Measurements from ENCODE around the gene HERC5. TPM values are rescaled to one million over a fixed set of nuclear protein-coding genes. Genes with fewer than 3 reads are reported as not detected.

The HERC5 gene
- total RNA-seq, 1 experiment from 2014 or later = 17.2 TPM

GRCh38 chr4:88511236-88511635 is 54.3 kb downstream of the HERC5 start:
- no peaks in the 10 kb centered on the region for H3K4me1 Mint-ChIP-seq
- Histone ChIP-seq H3K79me2 (ENCODE audit: insufficient read depth, low read length) (no peaks in the 10 kb centered on the region), H4K20me1 (ENCODE audit: control insufficient read depth, insufficient read depth, insufficient read length) (no peaks in the 10 kb centered on the region), H2BK20ac (ENCODE audit: low read depth, low read length, poor library complexity, severe bottlenecking) (no peak overlapping the region), H3T11ph (ENCODE audit: low read length) (no peak overlapping the region), H2BK15ac (ENCODE audit: low read depth, low read length) (no peak overlapping the region), H3K23ac (ENCODE audit: insufficient read length, low read depth, low read length) (no peak overlapping the region), H3K23me2 (ENCODE audit: insufficient read length, low read depth, low read length, poor library complexity, severe bottlenecking) (no peaks in the 10 kb centered on the region), H2AFZ (ENCODE audit: low read length) (no peak overlapping the region), H2BK12ac (ENCODE audit: insufficient read length, low read depth, low read length) (no peak overlapping the region), H3K56ac (ENCODE audit: insufficient read length, low read depth, low read length) (no peak overlapping the region), H3K4ac (ENCODE audit: low read depth, low read length) (no peak overlapping the region), H3K79me1 (ENCODE audit: insufficient read depth, low read depth, low read length, poor library complexity, severe bottlenecking) (no peaks in the 10 kb centered on the region), H3K4me1 (ENCODE audit: insufficient read depth, low read length) (no peaks in the 10 kb centered on the region; the same call in 1 of the 2 replicates), H3K27me3 (ENCODE audit: insufficient read depth, low read length) (no peaks in the 10 kb centered on the region), H2BK120ac (ENCODE audit: low read depth, low read length, poor library complexity, severe bottlenecking) (no peak overlapping the region), H2AK5ac (ENCODE audit: insufficient read length, low read length) (no peak overlapping the region), H4K5ac (ENCODE audit: insufficient read length, low read depth, low read length) (no peak overlapping the region), H2BK5ac (ENCODE audit: insufficient read length, low read length) (no peak overlapping the region), H3K18ac (ENCODE audit: insufficient read length, low read depth, low read length) (no peak overlapping the region), H3K4me2 (ENCODE audit: insufficient read depth, insufficient read length, low read length) (no peak overlapping the region), H3K9ac (ENCODE audit: extremely low read depth, insufficient read length, low read length) (no peak overlapping the region), H3K27ac (ENCODE audit: insufficient read length, low read depth, low read length) (no peak overlapping the region), H3K9me3 (ENCODE audit: control insufficient read depth, low read depth, low read length) (no peaks in the 10 kb centered on the region), H3K14ac (ENCODE audit: insufficient read depth, low read length) (no peak overlapping the region), H4K91ac (ENCODE audit: insufficient read length, low read depth, low read length) (no peak overlapping the region), H4K8ac (replicated peaks; ENCODE audit: insufficient read length, low read depth, low read length) (no peak overlapping the region)
- DNase-seq = no peak
- H3K27me3 Mint-ChIP-seq (ENCODE audit: low read depth) = no peaks in the 10 kb centered on the region
- no CpG with 5 or more reads among the region's 3 CpGs for WGBS (ENCODE audit: extremely low coverage, insufficient read length, low lambda C conversion rate)
- no peaks in the 10 kb centered on the region for H3K36me3 Mint-ChIP-seq (ENCODE audit: insufficient read depth in 1 of 3, low read depth in 3 of 3)
- no peak for TF ChIP-seq CTCF (conservative IDR thresholded peaks at IDR 0.05)
- no peaks in the 10 kb centered on the region for H3K9me3 Mint-ChIP-seq
- no peak overlapping the region for H3K27ac Mint-ChIP-seq
- no peak overlapping the region for H3K4me3 Mint-ChIP-seq
